H9 (cell line): ENCODE measurements around the gene TSPAN13. TPM values are rescaled to one million over a fixed set of nuclear protein-coding genes. Genes with fewer than 3 reads are reported as not detected.

Experiments
- DNase-seq: peaks from one replicate; pipeline ENCODE4 v3.0.0-alpha.2; 2017
- H2AFZ ChIP-seq: one replicate; pipeline ENCODE4 v1.6.1; 2013; ENCODE audit warnings: mild to moderate bottlenecking, low read length, control low read depth, moderate library complexity
- H2AK5ac ChIP-seq: 2 replicates; pipeline ENCODE4 v1.6.1; 2013; ENCODE audit warnings: low read length, control low read depth, mixed read lengths; ENCODE audit not compliant: insufficient read length
- H2BK120ac ChIP-seq: one replicate; pipeline ENCODE4 v1.6.1; 2013; ENCODE audit warnings: low read depth, mild to moderate bottlenecking, low read length, control low read depth, inconsistent platforms; ENCODE audit not compliant: poor library complexity, severe bottlenecking
- H2BK12ac ChIP-seq: 2 replicates; pipeline ENCODE4 v1.6.1; 2013; ENCODE audit warnings: low read length, control low read depth, mixed read lengths, low read depth; ENCODE audit not compliant: insufficient read length
- H2BK15ac ChIP-seq: 2 replicates; pipeline ENCODE4 v1.6.1; 2013; ENCODE audit warnings: low read depth, low read length, control low read depth
- H2BK20ac ChIP-seq: one replicate; pipeline ENCODE4 v1.6.1; 2013; ENCODE audit warnings: low read depth, mild to moderate bottlenecking, low read length, control low read depth, inconsistent platforms; ENCODE audit not compliant: poor library complexity, severe bottlenecking
- H2BK5ac ChIP-seq: 2 replicates; pipeline ENCODE4 v1.6.1; 2013; ENCODE audit warnings: low read length, control low read depth, mixed read lengths; ENCODE audit not compliant: insufficient read length
- H3K14ac ChIP-seq: 2 replicates; pipeline ENCODE4 v1.6.1; 2013; ENCODE audit warnings: low read length, control low read depth; ENCODE audit not compliant: insufficient read depth
- H3K18ac ChIP-seq: 2 replicates; pipeline ENCODE4 v1.6.1; 2013; ENCODE audit warnings: low read depth, mild to moderate bottlenecking, mixed read lengths, low read length, control low read depth; ENCODE audit not compliant: insufficient read length
- H3K23ac ChIP-seq: 2 replicates; pipeline ENCODE4 v1.6.1; 2013; ENCODE audit warnings: low read length, control low read depth, mixed read lengths, low read depth; ENCODE audit not compliant: insufficient read length
- H3K23me2 ChIP-seq: 2 replicates; pipeline ENCODE4 v1.6.1; 2013; ENCODE audit warnings: low read depth, mild to moderate bottlenecking, mixed read lengths, low read length, control low read depth; ENCODE audit not compliant: insufficient read length, poor library complexity, severe bottlenecking
- H3K27ac ChIP-seq: 2 replicates; pipeline ENCODE4 v1.5.1; 2013; ENCODE audit warnings: low read length, control low read depth, mixed read lengths, low read depth; ENCODE audit not compliant: insufficient read length
- H3K27me3 ChIP-seq: 2 replicates; pipeline ENCODE4 v1.6.1; 2013; ENCODE audit warnings: low read length, control low read depth, inconsistent platforms; ENCODE audit not compliant: insufficient read depth
- H3K4ac ChIP-seq: 2 replicates; pipeline ENCODE4 v1.6.1; 2013; ENCODE audit warnings: low read depth, mild to moderate bottlenecking, control low read depth, inconsistent platforms, low read length, moderate library complexity
- H3K4me1 ChIP-seq: 2 replicates; pipeline ENCODE4 v1.6.1; 2013; ENCODE audit warnings: low read length, control low read depth, inconsistent platforms; ENCODE audit not compliant: insufficient read depth
- H3K4me2 ChIP-seq: 2 replicates; pipeline ENCODE4 v1.6.1; 2013; ENCODE audit warnings: low read length, control low read depth, mixed read lengths; ENCODE audit not compliant: insufficient read length, insufficient read depth
- H3K56ac ChIP-seq: 2 replicates; pipeline ENCODE4 v1.6.1; 2013; ENCODE audit warnings: low read depth, mild to moderate bottlenecking, mixed read lengths, low read length, control low read depth; ENCODE audit not compliant: insufficient read length
- H3K79me1 ChIP-seq: 2 replicates; pipeline ENCODE4 v1.6.1; 2013; ENCODE audit warnings: low read depth, mild to moderate bottlenecking, moderate library complexity, low read length, control low read depth, inconsistent platforms; ENCODE audit not compliant: insufficient read depth, poor library complexity, severe bottlenecking
- H3K79me2 ChIP-seq: 2 replicates; pipeline ENCODE4 v1.6.1; 2013; ENCODE audit warnings: low read length, control low read depth, inconsistent platforms; ENCODE audit not compliant: insufficient read depth
- H3K9ac ChIP-seq: 2 replicates; pipeline ENCODE4 v1.6.1; 2013; ENCODE audit warnings: low read length, control low read depth, mixed read lengths; ENCODE audit not compliant: insufficient read length; ENCODE audit errors: extremely low read depth
- H3K9me3 ChIP-seq: one replicate; pipeline ENCODE4 v1.6.1; 2013; ENCODE audit warnings: low read depth, low read length, inconsistent platforms; ENCODE audit not compliant: control insufficient read depth
- H3T11ph ChIP-seq: one replicate; pipeline ENCODE4 v1.6.1; 2013; ENCODE audit warnings: mild to moderate bottlenecking, low read length, control low read depth, inconsistent platforms
- H4K20me1 ChIP-seq: one replicate; pipeline ENCODE4 v1.6.1; 2013; ENCODE audit not compliant: control insufficient read depth, insufficient read length, insufficient read depth
- H4K5ac ChIP-seq: 2 replicates; pipeline ENCODE4 v1.6.1; 2013; ENCODE audit warnings: low read depth, mild to moderate bottlenecking, mixed read lengths, low read length, control low read depth; ENCODE audit not compliant: insufficient read length
- H4K8ac ChIP-seq: replicated peaks from 2 replicates; pipeline ENCODE4 v1.6.1; 2013; ENCODE audit warnings: low read length, control low read depth, mixed read lengths, low read depth; ENCODE audit not compliant: insufficient read length
- H4K91ac ChIP-seq: 2 replicates; pipeline ENCODE4 v1.6.1; 2013; ENCODE audit warnings: low read depth, mild to moderate bottlenecking, moderate library complexity, mixed read lengths, low read length, control low read depth; ENCODE audit not compliant: insufficient read length
- H3K27ac Mint-ChIP-seq, 3 experiments: 2 replicates in 2 of 3; 3 replicates in 1 of 3; pipeline ENCODE4 v1.8.0; 2020 to 2021; ENCODE audit warnings: mixed read lengths in 3 of 3, mild to moderate bottlenecking in 1 of 3, moderate library complexity in 1 of 3
- H3K27me3 Mint-ChIP-seq: 2 replicates; pipeline ENCODE4 v1.8.0; 2021; ENCODE audit warnings: low read depth, mild to moderate bottlenecking, moderate library complexity, mixed read lengths
- H3K36me3 Mint-ChIP-seq, 3 experiments: 2 replicates in 2 of 3; 3 replicates in 1 of 3; pipeline ENCODE4 v1.8.0; 2020 to 2021; ENCODE audit warnings: low read depth in 3 of 3, mixed read lengths in 3 of 3; ENCODE audit not compliant: insufficient read depth in 1 of 3
- H3K4me1 Mint-ChIP-seq, 2 experiments: 2 replicates each; pipeline ENCODE4 v1.8.0; 2020; ENCODE audit warnings: mixed read lengths in 2 of 2
- H3K4me3 Mint-ChIP-seq, 2 experiments: 2 replicates in 1 of 2; 3 replicates in 1 of 2; pipeline ENCODE4 v1.8.0; 2020 to 2021; ENCODE audit warnings: mild to moderate bottlenecking in 2 of 2, mixed read lengths in 2 of 2, moderate library complexity in 1 of 2
- H3K9me3 Mint-ChIP-seq, 2 experiments: 2 replicates in 1 of 2; 3 replicates in 1 of 2; pipeline ENCODE4 v1.8.0; 2020; ENCODE audit warnings: mild to moderate bottlenecking in 2 of 2, mixed read lengths in 2 of 2, moderate library complexity in 1 of 2
- CTCF ChIP-seq: fragments of 200-600 bp; sonication (generic); conservative IDR thresholded peaks from 3 replicates; pipeline ENCODE4 v1.8.0; 2021; ENCODE audit warnings: antibody characterized with exemption, mild to moderate bottlenecking
- WGBS: extraction: QIAGEN DNeasy Blood & Tissue Kit; methylation state at CpG from one replicate; pipeline ENCODE4 v1.1.7; 2013; ENCODE audit warnings: missing lambda C conversion rate, low lambda C conversion rate, mixed read lengths; ENCODE audit not compliant: insufficient read length; ENCODE audit errors: extremely low coverage; 5-methylcytosine and 5-hydroxymethylcytosine counted together
- total RNA-seq: library from RNA; stranded (reverse); gene quantifications from 2 replicates; pipeline ENCODE4 v1.2.1, GENCODE V29; 2021

The TSPAN13 gene
- total RNA-seq, 1 experiment from 2014 or later = 18.7 TPM

- Histone ChIP-seq H3K23me2 (no peaks in the 10 kb centered on the region), H3T11ph (no peak overlapping the region), H4K91ac (no peak overlapping the region), H2AFZ (no peak overlapping the region), H3K79me2 (no peaks in the 10 kb centered on the region), H3K27ac (no peak overlapping the region), H3K4ac (no peak overlapping the region), H2BK15ac (no peak overlapping the region), H2BK5ac (no peak overlapping the region), H3K27me3 (no peaks in the 10 kb centered on the region), H3K9ac (no peak overlapping the region), H2BK12ac (no peak overlapping the region), H3K18ac (no peak overlapping the region), H3K9me3 (no peaks in the 10 kb centered on the region), H4K20me1 (no peaks in the 10 kb centered on the region), H3K23ac (no peak overlapping the region), H2AK5ac (no peak overlapping the region), H2BK120ac (no peak overlapping the region), H4K5ac (no peak overlapping the region), H3K14ac (no peak overlapping the region), H2BK20ac (no peak overlapping the region), H4K8ac (no peak overlapping the region), H3K4me1 (peaks cover 5% of the 10 kb centered on the region; the same call in 1 of the 2 replicates), H3K56ac (no peak overlapping the region), H3K79me1 (no peaks in the 10 kb centered on the region), H3K4me2 (no peak overlapping the region)
- WGBS = no CpG with 5 or more reads among the region's 2 CpGs
- H3K4me1 Mint-ChIP-seq = peaks cover 17 to 21% of the 10 kb centered on the region in 2 experiments
- H3K9me3 Mint-ChIP-seq = no peaks in the 10 kb centered on the region
- no peak overlapping the region for H3K4me3 Mint-ChIP-seq
- H3K27ac Mint-ChIP-seq = peak overlapping the region in 1 of 3 experiments; percentile 86; a peak in 2 of 7 replicates
- no peak for TF ChIP-seq CTCF
- DNase-seq = no peak
- no peaks in the 10 kb centered on the region; the same call in 1 of the 2 replicates for H3K27me3 Mint-ChIP-seq
- no peaks in the 10 kb centered on the region for H3K36me3 Mint-ChIP-seq
These were observed 7.9 kb upstream of the TSPAN13 start for GRCh38 chr7:16745645-16746044.
